Body of pancreas (tissue), 4 donors: ENCODE measurements around the gene AKT1S1.

ENCODE experiments used
- POLR2A ChIP-seq, 3 donors: fragments of 450-650 bp; IDR thresholded peaks; one replicate each; pipeline ENCODE4 v1.6.1; 2016; ENCODE audit warnings: antibody characterized with exemption in 3 of 3, mild to moderate bottlenecking in 2 of 3
- TF ChIP-seq, protein P1 (sequence below), 7 experiments: fragments of 450-650 bp in 4 of 7; fragments of 200-600 bp in 3 of 7; sonication (generic) in 3 of 7; IDR thresholded peaks; one replicate each; pipeline ENCODE4 v1.5.1; 2016 to 2019; ENCODE audit warnings: antibody characterized with exemption in 7 of 7

DNA sequence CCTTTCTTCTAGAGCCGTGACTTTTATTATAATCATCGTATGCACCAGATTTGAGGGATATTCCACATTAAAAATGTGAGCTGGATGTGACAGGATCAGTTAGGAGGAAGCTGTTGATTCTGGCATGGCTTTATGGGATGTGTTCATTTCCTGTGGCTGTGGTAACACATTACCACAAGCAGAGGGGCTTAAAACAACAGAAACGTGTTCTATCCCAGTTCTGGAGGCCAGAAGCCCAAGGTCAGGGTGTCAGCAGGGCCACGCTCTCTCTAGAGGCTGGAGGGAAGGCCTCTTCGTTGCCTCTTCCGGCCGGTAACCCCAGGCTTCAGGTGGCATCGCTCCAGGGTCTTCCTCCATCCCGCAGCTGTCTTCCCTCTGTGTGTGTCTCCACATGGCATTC is 44.6 kb downstream of the AKT1S1 start:
- TF ChIP-seq, protein P1, sequence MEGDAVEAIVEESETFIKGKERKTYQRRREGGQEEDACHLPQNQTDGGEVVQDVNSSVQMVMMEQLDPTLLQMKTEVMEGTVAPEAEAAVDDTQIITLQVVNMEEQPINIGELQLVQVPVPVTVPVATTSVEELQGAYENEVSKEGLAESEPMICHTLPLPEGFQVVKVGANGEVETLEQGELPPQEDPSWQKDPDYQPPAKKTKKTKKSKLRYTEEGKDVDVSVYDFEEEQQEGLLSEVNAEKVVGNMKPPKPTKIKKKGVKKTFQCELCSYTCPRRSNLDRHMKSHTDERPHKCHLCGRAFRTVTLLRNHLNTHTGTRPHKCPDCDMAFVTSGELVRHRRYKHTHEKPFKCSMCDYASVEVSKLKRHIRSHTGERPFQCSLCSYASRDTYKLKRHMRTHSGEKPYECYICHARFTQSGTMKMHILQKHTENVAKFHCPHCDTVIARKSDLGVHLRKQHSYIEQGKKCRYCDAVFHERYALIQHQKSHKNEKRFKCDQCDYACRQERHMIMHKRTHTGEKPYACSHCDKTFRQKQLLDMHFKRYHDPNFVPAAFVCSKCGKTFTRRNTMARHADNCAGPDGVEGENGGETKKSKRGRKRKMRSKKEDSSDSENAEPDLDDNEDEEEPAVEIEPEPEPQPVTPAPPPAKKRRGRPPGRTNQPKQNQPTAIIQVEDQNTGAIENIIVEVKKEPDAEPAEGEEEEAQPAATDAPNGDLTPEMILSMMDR (IDR thresholded peaks at IDR 0.05) = no peak
- no peak for TF ChIP-seq POLR2A (IDR thresholded peaks at IDR 0.05)
